OCI-LY3 (cell line): ENCODE data around the gene ZNF550.
A peak's percentile ranks its signal among the peaks of the same experiment; 100 is the strongest.
"Not testable (repeated sequence)": the region's sequence is repeated elsewhere in the genome, so short reads cannot be mapped to it uniquely, and the experiment has no call there.

Source experiments
- H2AFZ ChIP-seq: fragments of 200-600, 300-600 bp; shearing (Covaris generic); 2 replicates; pipeline ENCODE4 v1.6.0; 2014; ENCODE audit warnings: antibody characterized with exemption, low read depth, low read length
- H3K27ac ChIP-seq: fragments of 200-600, 300-600 bp; sonication (generic); 2 replicates; pipeline ENCODE4 v1.5.1; 2014; ENCODE audit warnings: mild to moderate bottlenecking, low read length, moderate library complexity, mixed read lengths
- H3K27me3 ChIP-seq: fragments of 200-600, 300-600 bp; sonication (generic); 2 replicates; pipeline ENCODE4 v1.6.1; 2014; ENCODE audit warnings: low read depth, low read length, mixed read lengths
- H3K36me3 ChIP-seq: fragments of 200-600, 300-600 bp; sonication (generic); replicated peaks from 2 replicates; pipeline ENCODE3; 2014; ENCODE audit warnings: low read depth, low read length, mixed read lengths
- H3K4me1 ChIP-seq: fragments of 300-600, 200-600 bp; sonication (generic); 2 replicates; pipeline ENCODE4 v1.6.1; 2014; ENCODE audit warnings: low read length, mixed read lengths
- H3K4me2 ChIP-seq: fragments of 200-600, 300-600 bp; sonication (generic); 2 replicates; pipeline ENCODE4 v1.6.1; 2014; ENCODE audit warnings: low read length, mixed read lengths
- H3K4me3 ChIP-seq: fragments of 300-600, 200-600 bp; sonication (generic); 2 replicates; pipeline ENCODE4 v1.5.1; 2014; ENCODE audit warnings: antibody characterized with exemption, mild to moderate bottlenecking, low read length, moderate library complexity
- H3K79me2 ChIP-seq: fragments of 300-600, 200-600 bp; shearing (Covaris generic); 2 replicates; pipeline ENCODE4 v1.6.1; 2014; ENCODE audit warnings: mild to moderate bottlenecking, low read length, mixed read lengths
- H3K9ac ChIP-seq: fragments of 300-600, 200-600 bp; shearing (Covaris generic); 2 replicates; pipeline ENCODE4 v1.6.0; 2014; ENCODE audit warnings: mild to moderate bottlenecking, low read length, moderate library complexity
- H3K9me3 ChIP-seq: fragments of 200-600, 300-600 bp; shearing (Covaris generic); 2 replicates; pipeline ENCODE4 v1.6.1; 2014; ENCODE audit warnings: low read length, mixed read lengths; ENCODE audit not compliant: insufficient read depth
- H4K20me1 ChIP-seq: fragments of 200-600, 300-600 bp; sonication (generic); 2 replicates; pipeline ENCODE4 v1.6.1; 2016; ENCODE audit warnings: low read length, mixed read lengths; ENCODE audit not compliant: insufficient read depth
- EZH2phosphoT487 ChIP-seq: fragments of 200-600 bp; shearing (Covaris generic); IDR thresholded peaks from 2 replicates; pipeline ENCODE4 v1.6.1; 2018; ENCODE audit warnings: antibody characterized with exemption, mixed run types, low read depth
- TF ChIP-seq, protein P1 (sequence below): fragments of 200-600, 300-600 bp; sonication (generic); IDR thresholded peaks from 2 replicates; pipeline ENCODE4 v1.5.1; 2014; ENCODE audit warnings: antibody characterized with exemption, low read length, low read depth

The ZNF550 gene

DNA sequence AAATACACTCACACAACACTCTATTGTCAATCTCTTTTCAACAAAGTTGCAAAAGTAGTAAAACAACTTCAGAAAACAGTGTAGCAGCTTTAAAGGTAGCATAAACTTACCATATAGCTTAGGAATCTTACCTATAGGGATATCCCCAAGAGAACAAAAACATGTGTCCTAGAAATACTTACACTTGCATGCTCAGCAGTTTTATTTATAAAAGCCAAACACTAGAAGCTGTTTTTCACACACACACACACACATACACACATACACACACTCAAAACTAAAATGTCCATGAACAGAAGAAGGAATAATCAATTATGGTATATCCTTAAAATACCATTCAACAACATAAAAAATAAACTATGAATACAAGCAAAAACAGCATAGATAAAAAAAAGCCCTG lies 48.2 kb downstream of the ZNF550 start:
- TF ChIP-seq EZH2phosphoT487, result no peak
- TF ChIP-seq, protein P1, sequence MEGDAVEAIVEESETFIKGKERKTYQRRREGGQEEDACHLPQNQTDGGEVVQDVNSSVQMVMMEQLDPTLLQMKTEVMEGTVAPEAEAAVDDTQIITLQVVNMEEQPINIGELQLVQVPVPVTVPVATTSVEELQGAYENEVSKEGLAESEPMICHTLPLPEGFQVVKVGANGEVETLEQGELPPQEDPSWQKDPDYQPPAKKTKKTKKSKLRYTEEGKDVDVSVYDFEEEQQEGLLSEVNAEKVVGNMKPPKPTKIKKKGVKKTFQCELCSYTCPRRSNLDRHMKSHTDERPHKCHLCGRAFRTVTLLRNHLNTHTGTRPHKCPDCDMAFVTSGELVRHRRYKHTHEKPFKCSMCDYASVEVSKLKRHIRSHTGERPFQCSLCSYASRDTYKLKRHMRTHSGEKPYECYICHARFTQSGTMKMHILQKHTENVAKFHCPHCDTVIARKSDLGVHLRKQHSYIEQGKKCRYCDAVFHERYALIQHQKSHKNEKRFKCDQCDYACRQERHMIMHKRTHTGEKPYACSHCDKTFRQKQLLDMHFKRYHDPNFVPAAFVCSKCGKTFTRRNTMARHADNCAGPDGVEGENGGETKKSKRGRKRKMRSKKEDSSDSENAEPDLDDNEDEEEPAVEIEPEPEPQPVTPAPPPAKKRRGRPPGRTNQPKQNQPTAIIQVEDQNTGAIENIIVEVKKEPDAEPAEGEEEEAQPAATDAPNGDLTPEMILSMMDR, result no peak

DNA sequence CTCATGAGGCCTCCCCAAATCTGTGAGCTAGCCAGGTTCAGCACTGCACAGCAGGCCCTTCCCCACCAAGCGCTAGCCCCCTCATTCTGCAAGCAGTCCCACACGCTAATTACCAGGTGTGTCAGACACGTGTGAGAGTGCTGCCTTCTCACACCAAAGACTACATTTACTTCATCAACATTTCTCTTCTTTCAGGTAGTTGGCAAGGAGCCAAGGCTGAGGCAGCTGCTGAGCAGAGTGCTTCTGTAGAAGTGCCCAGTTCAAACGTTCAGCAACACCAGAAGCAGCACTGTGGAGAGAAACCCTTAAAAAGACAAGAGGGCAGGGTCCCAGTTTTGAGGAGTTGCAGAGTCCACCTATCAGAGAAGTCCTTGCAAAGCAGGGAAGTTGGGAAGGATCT lies 53.5 kb downstream of the ZNF550 start:
- Histone ChIP-seq H3K4me2 (no peak overlapping the region), H2AFZ (no peak overlapping the region), H3K4me1 (no peaks in the 10 kb centered on the region), H3K9ac (no peak overlapping the region), H3K27ac (no peak overlapping the region), H3K79me2 (peaks cover 22% of the 10 kb centered on the region), H3K27me3 (no peaks in the 10 kb centered on the region), H4K20me1 (no peaks in the 10 kb centered on the region), H3K36me3 (peaks cover 73% of the 10 kb centered on the region), H3K4me3 (no peak overlapping the region), H3K9me3 (peaks cover 29% of the 10 kb centered on the region; the same call in 1 of the 2 replicates)
- TF ChIP-seq, protein P1, result no peak
- no peak for TF ChIP-seq EZH2phosphoT487

More for the DNA sequence above, 48.2 kb downstream of the ZNF550 start:
- Histone ChIP-seq H3K9me3 (peaks cover 41% of the 10 kb centered on the region), H3K27me3 (no peaks in the 10 kb centered on the region), H3K9ac (no peak overlapping the region), H2AFZ (no peak overlapping the region), H3K36me3 (peaks cover 73% of the 10 kb centered on the region), H3K4me2 (no peak overlapping the region), H3K27ac (no peak overlapping the region), H3K4me1 (no peaks in the 10 kb centered on the region), H3K79me2 (no peaks in the 10 kb centered on the region), H3K4me3 (no peak overlapping the region), H4K20me1 (no peaks in the 10 kb centered on the region)

DNA sequence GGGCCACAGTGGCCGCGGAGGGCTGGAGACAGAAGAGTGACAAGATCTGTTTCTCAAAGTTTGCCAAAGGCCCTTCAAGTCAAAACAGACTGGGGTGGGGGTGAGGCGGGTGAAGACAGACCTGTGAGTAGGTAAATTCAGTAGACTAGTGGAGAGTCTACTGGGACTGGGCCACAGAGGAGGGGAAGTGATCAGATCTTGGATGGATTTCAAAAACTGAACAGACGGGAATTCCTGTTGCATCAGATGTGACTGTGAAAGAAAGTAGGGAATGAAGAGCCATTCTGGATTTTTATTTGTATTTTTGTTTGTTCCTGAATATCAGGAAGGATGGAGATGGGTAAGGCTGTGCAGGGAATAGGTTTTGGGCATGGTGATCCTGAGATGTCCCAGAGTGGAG lies 59.3 kb downstream of the ZNF550 start:
- peak overlapping the region; percentile 52 for H3K9ac ChIP-seq
- not testable (repeated sequence) for H2AFZ ChIP-seq, H3K27me3 ChIP-seq, H3K4me1 ChIP-seq, H3K27ac ChIP-seq, H3K9me3 ChIP-seq, H4K20me1 ChIP-seq
- H3K4me3 ChIP-seq, result peak overlapping the region; percentile 72
- peaks cover 33% of the 10 kb centered on the region for H3K79me2 ChIP-seq
- peak overlapping the region; percentile 80 for H3K4me2 ChIP-seq
- peaks cover 40% of the 10 kb centered on the region for H3K36me3 ChIP-seq

DNA sequence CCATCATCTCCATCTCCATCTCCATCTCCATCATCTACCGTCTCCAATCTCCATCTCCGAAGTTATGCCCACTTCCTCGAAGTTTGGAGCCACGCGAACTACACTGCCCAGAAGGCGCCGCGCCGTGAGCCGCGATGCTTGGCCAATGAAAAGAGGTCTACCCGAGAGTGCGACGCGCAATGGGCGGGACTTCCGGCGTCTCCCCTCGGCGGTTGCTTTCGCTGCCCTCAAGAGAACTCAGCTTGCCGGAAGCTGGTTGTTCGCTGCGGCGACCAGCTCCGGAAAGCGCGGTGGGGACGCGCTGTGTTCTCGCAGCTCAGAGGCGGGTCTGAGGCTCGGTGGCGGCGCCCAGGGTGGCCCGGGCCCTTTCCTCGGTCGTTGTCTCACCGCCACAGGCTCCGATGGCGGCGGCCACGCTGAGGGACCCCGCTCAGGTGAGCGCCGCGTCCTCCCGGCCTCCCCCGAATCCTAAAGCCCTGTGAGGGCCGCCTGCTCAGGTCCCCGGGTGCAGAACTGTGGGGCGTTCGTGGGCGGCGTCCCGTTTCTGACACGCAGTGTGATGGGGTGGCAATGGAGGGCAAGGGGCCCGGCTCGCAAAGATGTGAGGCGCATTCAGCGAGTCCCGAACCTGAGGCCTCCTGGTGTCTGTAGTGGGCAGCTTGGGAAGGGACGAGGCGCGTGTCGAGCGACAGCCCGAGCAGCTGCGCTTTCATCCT lies 59.8 kb downstream of the ZNF550 start, which contains the start of gene ZNF773:
Gene ZNF773, plus strand, starts transcription at position 259 of the 716 bp plus-strand sequence. Its CDS starts 143 bp downstream, at position 402.
- peaks cover 40% of the 10 kb centered on the region for H3K36me3 ChIP-seq
- peaks cover 33% of the 10 kb centered on the region for H3K79me2 ChIP-seq
- H3K9ac ChIP-seq, result peak within 1 kb of the TSS; percentile 78
- H3K4me3 ChIP-seq, result peak within 1 kb of the TSS; percentile 80
- H4K20me1 ChIP-seq, H2AFZ ChIP-seq, H3K27me3 ChIP-seq, H3K9me3 ChIP-seq, H3K4me1 ChIP-seq: not testable (repeated sequence)
- peak within 1 kb of the TSS; percentile 29; the same call in 1 of the 2 replicates for H3K27ac ChIP-seq
- H3K4me2 ChIP-seq, result peak within 1 kb of the TSS; percentile 80

DNA sequence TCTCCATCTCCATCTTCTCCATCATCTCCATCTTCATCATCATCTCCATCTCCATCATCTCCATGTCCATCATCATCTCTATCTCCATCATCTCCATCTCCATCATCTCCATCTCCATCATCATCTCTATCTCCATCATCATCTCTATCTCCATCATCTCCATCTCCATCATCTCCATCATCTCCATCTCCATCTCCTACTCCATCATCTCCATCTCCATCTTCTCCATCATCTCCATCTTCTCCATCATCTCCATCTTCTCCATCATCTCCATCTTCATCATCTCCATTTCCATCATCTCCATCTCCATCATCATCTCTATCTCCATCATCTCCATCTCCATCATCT lies 60.4 kb downstream of the ZNF550 start:
- H2AFZ ChIP-seq, H3K9me3 ChIP-seq, H4K20me1 ChIP-seq, H3K9ac ChIP-seq, H3K27ac ChIP-seq, H3K4me1 ChIP-seq, H3K27me3 ChIP-seq: not testable (repeated sequence)
- peak overlapping the region; percentile 80 for H3K4me3 ChIP-seq
- peak overlapping the region; percentile 52 for H3K4me2 ChIP-seq
- H3K36me3 ChIP-seq, result peaks cover 44% of the 10 kb centered on the region
- H3K79me2 ChIP-seq, result peaks cover 33% of the 10 kb centered on the region

DNA sequence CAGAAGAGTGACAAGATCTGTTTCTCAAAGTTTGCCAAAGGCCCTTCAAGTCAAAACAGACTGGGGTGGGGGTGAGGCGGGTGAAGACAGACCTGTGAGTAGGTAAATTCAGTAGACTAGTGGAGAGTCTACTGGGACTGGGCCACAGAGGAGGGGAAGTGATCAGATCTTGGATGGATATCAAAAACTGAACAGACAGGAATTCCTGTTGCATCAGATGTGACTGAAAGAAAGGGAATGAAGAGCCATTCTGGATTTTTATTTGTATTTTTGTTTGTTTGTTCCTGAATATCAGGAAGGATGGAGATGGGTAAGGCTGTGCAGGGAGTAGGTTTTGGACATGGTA lies 71.4 kb downstream of the ZNF550 start:
- not testable (repeated sequence) for H3K27ac ChIP-seq, H4K20me1 ChIP-seq, H3K9me3 ChIP-seq, H3K27me3 ChIP-seq, H2AFZ ChIP-seq
- peak overlapping the region; percentile 67 for H3K4me3 ChIP-seq
- peak overlapping the region; percentile 6; the same call in 1 of the 2 replicates for H3K9ac ChIP-seq
- H3K79me2 ChIP-seq, result peaks cover 15% of the 10 kb centered on the region
- peaks cover 24% of the 10 kb centered on the region for H3K36me3 ChIP-seq
- peak overlapping the region; percentile 69 for H3K4me2 ChIP-seq
- H3K4me1 ChIP-seq, result peaks cover 11% of the 10 kb centered on the region

DNA sequence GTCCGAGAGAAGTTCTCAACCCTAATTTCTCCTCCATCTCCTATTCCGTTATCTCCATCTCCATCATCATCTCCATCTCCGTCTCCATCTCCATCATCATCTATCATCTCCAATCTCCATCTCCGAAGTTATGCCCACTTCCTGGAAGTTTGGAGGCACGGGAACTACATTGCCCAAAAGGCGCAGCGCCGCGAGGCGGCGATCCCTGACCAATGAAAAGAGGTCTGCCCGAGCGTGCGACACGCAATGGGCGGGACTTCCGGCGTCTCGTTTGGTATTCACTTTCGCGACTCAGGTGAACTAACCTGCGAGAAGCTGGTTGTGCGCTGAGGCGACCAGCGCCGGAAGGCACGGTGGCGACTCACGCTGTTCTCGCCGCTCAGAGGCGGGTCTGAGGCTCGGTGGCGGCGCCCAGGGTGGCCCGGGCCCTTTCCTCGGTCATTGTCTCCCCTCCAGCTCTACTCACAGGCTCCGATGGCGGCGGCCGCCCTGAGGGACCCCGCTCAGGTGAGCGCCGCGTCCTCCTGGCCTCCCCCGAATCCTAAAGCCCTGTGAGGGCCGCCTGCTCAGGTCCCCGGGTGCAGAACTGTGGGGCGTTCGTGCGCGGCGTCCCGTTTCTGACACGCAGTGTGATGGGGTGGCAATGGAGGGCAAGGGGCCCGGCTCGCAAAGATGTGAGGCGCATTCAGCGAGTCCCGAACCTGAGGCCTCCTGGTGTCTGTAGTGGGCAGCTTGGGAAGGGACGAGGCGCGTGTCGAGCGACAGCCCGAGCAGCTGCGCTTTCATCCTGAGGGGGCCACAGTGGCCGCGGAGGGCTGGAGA lies 72.0 kb downstream of the ZNF550 start, which contains the start of gene ZNF419:
Gene ZNF419, plus strand, starts transcription at position 274 of the 822 bp plus-strand sequence. Its CDS starts 201 bp downstream, at position 475.
- peak within 1 kb of the TSS; percentile 85 for H3K4me3 ChIP-seq
- H3K4me1 ChIP-seq, result peaks cover 11% of the 10 kb centered on the region
- not testable (repeated sequence) for H3K27me3 ChIP-seq, H3K27ac ChIP-seq, H3K9me3 ChIP-seq, H4K20me1 ChIP-seq
- peak within 1 kb of the TSS; percentile 69 for H3K4me2 ChIP-seq
- peak within 1 kb of the TSS; percentile 98 for H2AFZ ChIP-seq
- peak within 1 kb of the TSS; percentile 69 for H3K9ac ChIP-seq
- H3K36me3 ChIP-seq, result peaks cover 20% of the 10 kb centered on the region
- H3K79me2 ChIP-seq, result peaks cover 15% of the 10 kb centered on the region
